ENCODE results near the gene MRPS12. TPM values are rescaled to one million over a fixed set of nuclear protein-coding genes. Genes with fewer than 3 reads are reported as not detected.

The MRPS12 gene
- total RNA-seq, result 52.5 and 66.3 TPM in 2 replicates

GRCh38 chr19:38930776-38931520, at the start of gene MRPS12:
TSS of gene MRPS12 (plus strand) at chr19:38930944. CDS start at chr19:38931295, 351 bp downstream.

GRCh38 chr19:38899447-38900201, 31.1 kb upstream of the MRPS12 start, which contains the start of the genes NFKBIB and SIRT2:
TSS of gene NFKBIB (plus strand) at chr19:38899969. CDS start at chr19:38900033, 64 bp downstream.
TSS of gene SIRT2 (minus strand) at chr19:38899618. CDS start at chr19:38899521, 97 bp downstream.

GRCh38 chr19:38929929-38930775, 592 bp upstream of the MRPS12 start, which contains the start of gene SARS2:
TSS of gene SARS2 (minus strand) at chr19:38930763. CDS start at chr19:38930736, 27 bp downstream.

GRCh38 chr19:38975214-38975860, 44.6 kb downstream of the MRPS12 start, which contains the start of gene FBXO17:
TSS of gene FBXO17 (minus strand) at chr19:38975742. CDS start at chr19:38950319, 25,423 bp downstream.

Other genes starting within 250 kb of the MRPS12 start
- gene CAPN12, start 186.5 kb upstream of the MRPS12 start, total RNA-seq, result 0.29 and 0.35 TPM in 2 replicates
- gene LGALS7, start 157.4 kb upstream of the MRPS12 start, total RNA-seq, result not detected in 2 replicates
- not detected in 2 replicates for gene LGALS7B, start 141.7 kb upstream of the MRPS12 start, total RNA-seq
- not detected in 2 replicates for gene LGALS4, start 118.0 kb upstream of the MRPS12 start, total RNA-seq
- 25.3 and 49.9 TPM in 2 replicates for gene ECH1, start 99.2 kb upstream of the MRPS12 start, total RNA-seq
- gene HNRNPL, start 81.0 kb upstream of the MRPS12 start, total RNA-seq, result 314 and 362 TPM in 2 replicates
- gene RINL, start 52.7 kb upstream of the MRPS12 start, total RNA-seq, result 1.7 and 3.5 TPM in 2 replicates
- 48.4 TPM in 2 replicates for gene SIRT2, start 31.3 kb upstream of the MRPS12 start, total RNA-seq
- gene NFKBIB, start 31.0 kb upstream of the MRPS12 start, total RNA-seq, result 17.5 and 23.4 TPM in 2 replicates
- not detected in 2 replicates for gene CCER2, start 18.8 kb upstream of the MRPS12 start, total RNA-seq
- 28.8 and 36.2 TPM in 2 replicates for gene SARS2, start 181 bp upstream of the MRPS12 start, total RNA-seq
- gene FBXO17, start 44.8 kb downstream of the MRPS12 start, total RNA-seq, result 22.3 and 30.0 TPM in 2 replicates
- 7.8 and 8.4 TPM in 2 replicates for gene FBXO27, start 101.6 kb downstream of the MRPS12 start, total RNA-seq
- gene ACP7, start 153.4 kb downstream of the MRPS12 start, total RNA-seq, result not detected in 2 replicates
- gene PAK4, start 194.8 kb downstream of the MRPS12 start, total RNA-seq, result 14.7 and 23.2 TPM in 2 replicates

All from myometrial cell (primary cell).